HepG2 (cell line): ENCODE measurements around the gene FAM3B. TPM values are rescaled to one million over a fixed set of nuclear protein-coding genes. Genes with fewer than 3 reads are reported as not detected.

ENCODE experiments used
- ARHGAP35 ChIP-seq: sonication (generic); formaldehyde crosslinking; IDR thresholded peaks from 2 replicates; pipeline ENCODE4 v1.9.0; 2022; ENCODE audit warnings: mild to moderate bottlenecking, inconsistent platforms, moderate library complexity, missing genetic modification reagents, borderline replicate concordance
- FOXC1 ChIP-seq: sonication (generic); formaldehyde crosslinking; IDR thresholded peaks from 2 replicates; pipeline ENCODE4 v1.8.0; 2022; ENCODE audit warnings: mild to moderate bottlenecking, missing genetic modification reagents, borderline replicate concordance
- HNRNPLL ChIP-seq: fragments of 200-400 bp; formaldehyde crosslinking; IDR thresholded peaks from 2 replicates; pipeline ENCODE4 v1.6.1; 2017; ENCODE audit warnings: mild to moderate bottlenecking, low read depth, low read length; ENCODE audit not compliant: poor library complexity, severe bottlenecking
- HOXA3 ChIP-seq: sonication (generic); formaldehyde crosslinking; IDR thresholded peaks from 2 replicates; pipeline ENCODE4 v1.5.0; 2020; ENCODE audit warnings: missing genetic modification reagents
- KDM3A ChIP-seq: IDR thresholded peaks from 2 replicates; pipeline ENCODE4 v1.6.1; 2018; ENCODE audit warnings: low read depth, missing compliant biosample characterization
- KDM5B ChIP-seq: sonication (generic); formaldehyde crosslinking; IDR thresholded peaks from 2 replicates; pipeline ENCODE4 v1.4.0; 2020; ENCODE audit warnings: missing genetic modification reagents, mild to moderate bottlenecking, borderline replicate concordance
- KLF9 ChIP-seq: IDR thresholded peaks from 2 replicates; pipeline ENCODE4 v1.6.1; 2016; ENCODE audit warnings: low read depth
- LCORL ChIP-seq, 2 experiments: fragments of 450-650 bp in 1 of 2; sonication (generic) in 1 of 2; formaldehyde crosslinking in 1 of 2; IDR thresholded peaks; 2 replicates each; pipeline versions ENCODE4 v1.5.0 to v1.6.1; 2017 to 2020; ENCODE audit warnings: antibody characterized with exemption in 1 of 2, missing genetic modification reagents in 1 of 2
- MAZ ChIP-seq, 2 experiments: sonication (generic) in 1 of 2; formaldehyde crosslinking in 1 of 2; IDR thresholded peaks; 2 replicates each; pipeline versions ENCODE4 v1.5.0 to v1.6.1; 2012 to 2020; ENCODE audit warnings: low read depth in 2 of 2, mild to moderate bottlenecking in 2 of 2, borderline replicate concordance in 1 of 2, improper control_type of control experiment in 1 of 2, low read length in 1 of 2, missing genetic modification reagents in 1 of 2, moderate library complexity in 1 of 2
- MIXL1 ChIP-seq: IDR thresholded peaks from 2 replicates; pipeline ENCODE4 v1.6.1; 2016
- MXI1 ChIP-seq: IDR thresholded peaks from 3 replicates; pipeline ENCODE4 v1.6.1; 2012; ENCODE audit warnings: low read depth, low read length, inconsistent platforms, borderline replicate concordance
- NCOA5 ChIP-seq: sonication (generic); formaldehyde crosslinking; IDR thresholded peaks from 2 replicates; pipeline ENCODE4 v1.4.0; 2020; ENCODE audit warnings: missing genetic modification reagents
- PITX1 ChIP-seq: sonication (generic); formaldehyde crosslinking; IDR thresholded peaks from 2 replicates; pipeline ENCODE4 v1.5.1; 2020; ENCODE audit warnings: mild to moderate bottlenecking, missing genetic modification reagents
- SP4 ChIP-seq: sonication (generic); formaldehyde crosslinking; IDR thresholded peaks from 2 replicates; pipeline ENCODE4 v1.8.1; 2023; ENCODE audit warnings: mild to moderate bottlenecking, missing genetic modification reagents
- ZKSCAN5 ChIP-seq: sonication (generic); formaldehyde crosslinking; IDR thresholded peaks from 2 replicates; pipeline ENCODE4 v1.5.1; 2020; ENCODE audit warnings: mild to moderate bottlenecking, missing genetic modification reagents
- ZNF563 ChIP-seq: sonication (generic); formaldehyde crosslinking; IDR thresholded peaks from 2 replicates; pipeline ENCODE4 v1.8.0; 2022; ENCODE audit warnings: mild to moderate bottlenecking, moderate library complexity, missing genetic modification reagents
- ZNF574 ChIP-seq: sonication (generic); formaldehyde crosslinking; IDR thresholded peaks from 2 replicates; pipeline ENCODE4 v1.4.0; 2020; ENCODE audit warnings: missing genetic modification reagents
- ZNF687 ChIP-seq: sonication (generic); formaldehyde crosslinking; IDR thresholded peaks from 2 replicates; pipeline ENCODE4 v1.5.1; 2020; ENCODE audit warnings: mild to moderate bottlenecking, missing genetic modification reagents, moderate library complexity
- ZNF747 ChIP-seq: sonication (generic); formaldehyde crosslinking; IDR thresholded peaks from 2 replicates; pipeline ENCODE4 v1.8.1; 2023; ENCODE audit warnings: missing genetic modification reagents, mild to moderate bottlenecking, borderline replicate concordance
- ZNF768 ChIP-seq: sonication (generic); formaldehyde crosslinking; IDR thresholded peaks from 2 replicates; pipeline ENCODE4 v1.4.0; 2020; ENCODE audit warnings: missing genetic modification reagents
- ZNF775 ChIP-seq: sonication (generic); formaldehyde crosslinking; IDR thresholded peaks from 2 replicates; pipeline ENCODE4 v1.4.0; 2020; ENCODE audit warnings: missing genetic modification reagents, mild to moderate bottlenecking, moderate library complexity, borderline replicate concordance
- ZNF850 ChIP-seq: sonication (generic); formaldehyde crosslinking; conservative IDR thresholded peaks from 2 replicates; pipeline ENCODE4 v1.9.0; 2021; ENCODE audit warnings: mild to moderate bottlenecking, missing genetic modification reagents
- polyA plus RNA-seq, 8 experiments: library from polyadenylated mRNA; depleted of rRNA in 3 of 8; stranded (reverse) in 7 of 8; unstranded in 1 of 8; fragments of >200 nt; fragmentation: Illumina TruSeq in 4 of 8; extraction: Trizol in 4 of 8; gene quantifications; 2 replicates each; pipeline versions ENCODE4 v1.2.1 to v1.2.3, GENCODE V29; 2011 to 2016; ENCODE audit warnings: low read depth in 4 of 8, missing spikeins in 1 of 8, mixed read lengths in 1 of 8; ENCODE audit not compliant: insufficient read depth in 1 of 8
- total RNA-seq, 5 experiments: library from RNA; depleted of rRNA; stranded (reverse); fragments of >200 nt; fragmentation: Illumina TruSeq; extraction: Trizol; gene quantifications; 2 replicates each; pipeline ENCODE4 v1.2.3, GENCODE V29; 2016; ENCODE audit warnings: low read depth in 1 of 5

The FAM3B gene
- total and polyA plus RNA-seq, 2 of the 13 experiments (the other 11 are each of a cell fraction or from before 2014, with no cell fraction given) = 46.5 to 62.0 TPM

GRCh38 chr21:41316200-41317062 is at the start of gene FAM3B (continued):
- TF ChIP-seq ZNF850 (no peak), KDM3A (CRISPR knock-in tag) (0 out of 2 replicates have a peak, but pooled peaks have one; percentile 23), ZNF747 (CRISPR knock-in tag) (0 out of 2 replicates have a peak, but pooled peaks have one; percentile 24), KLF9 (CRISPR knock-in tag) (no peak), MAZ (IDR thresholded peaks at IDR 0.05; ENCODE audit: borderline replicate concordance, low read depth, low read length) (no peak), MAZ (CRISPR knock-in tag; IDR thresholded peaks at IDR 0.05; ENCODE audit: low read depth) (peak; percentile 32; the same call in 1 of the 2 replicates), ARHGAP35 (peak; percentile 59; the same call in 1 of the 2 replicates), ZNF775 (CRISPR knock-in tag) (no peak), ZNF574 (CRISPR knock-in tag) (peak; percentile 20; the same call in 1 of the 2 replicates), KDM5B (CRISPR knock-in tag) (peak; percentile 69; the same call in 1 of the 2 replicates), MXI1 (no peak), LCORL (IDR thresholded peaks at IDR 0.05) (no peak), LCORL (CRISPR knock-in tag; IDR thresholded peaks at IDR 0.05) (0 out of 2 replicates have a peak, but pooled peaks have one; percentile 27), NCOA5 (no peak), HOXA3 (CRISPR knock-in tag) (peak; percentile 41), PITX1 (no peak), ZNF768 (CRISPR knock-in tag) (peak; percentile 48; the same call in 1 of the 2 replicates), HNRNPLL (peak; percentile 46), MIXL1 (CRISPR knock-in tag) (no peak), SP4 (no peak), ZNF563 (0 out of 2 replicates have a peak, but pooled peaks have one; percentile 32), FOXC1 (CRISPR knock-in tag) (0 out of 2 replicates have a peak, but pooled peaks have one; percentile 55), ZNF687 (CRISPR knock-in tag) (peak; percentile 72), ZKSCAN5 (CRISPR knock-in tag) (no peak)
